ENCODE data around the gene BPIFB4. TPM values are rescaled to one million over a fixed set of nuclear protein-coding genes. Genes with fewer than 3 reads are reported as not detected.
"Not testable (repeated sequence)": the region's sequence is repeated elsewhere in the genome, so short reads cannot be mapped to it uniquely, and the experiment has no call there.

The BPIFB4 gene
- total RNA-seq, 1 donor from 2014 or later, result not detected

GRCh38 chr20:33042983-33043730 lies 36.3 kb upstream of the BPIFB4 start:
- H3K36me3 ChIP-seq (ENCODE audit: control insufficient read depth, insufficient read depth, low read length), result no peaks in the 10 kb centered on the region
- DNase-seq (ENCODE audit: low read depth), result no peak
- no peak for TF ChIP-seq CTCF (IDR thresholded peaks at IDR 0.05; ENCODE audit: insufficient read depth, low read length, poor library complexity, severe bottlenecking)
- no peaks in the 10 kb centered on the region for H3K27me3 ChIP-seq (ENCODE audit: control insufficient read depth, insufficient read depth, low read length)
- H3K4me3 ChIP-seq (ENCODE audit: low read depth, low read length), result no peak overlapping the region

- Histone ChIP-seq H3K4me3 (ENCODE audit: low read depth, low read length) (no peak overlapping the region), H3K27me3 (ENCODE audit: control insufficient read depth, insufficient read depth, low read length) (no peaks in the 10 kb centered on the region), H3K36me3 (ENCODE audit: control insufficient read depth, insufficient read depth, low read length) (no peaks in the 10 kb centered on the region)
- no peak for DNase-seq (ENCODE audit: low read depth)
- TF ChIP-seq CTCF (IDR thresholded peaks at IDR 0.05; ENCODE audit: insufficient read depth, low read length, poor library complexity, severe bottlenecking), result no peak
Observed at GRCh38 chr20:33043731-33044181, 35.7 kb upstream of the BPIFB4 start.

- not testable (repeated sequence) for H3K36me3 ChIP-seq (ENCODE audit: control insufficient read depth, insufficient read depth, low read length); H3K27me3 ChIP-seq (ENCODE audit: control insufficient read depth, insufficient read depth, low read length); DNase-seq (ENCODE audit: low read depth); H3K4me3 ChIP-seq (ENCODE audit: low read depth, low read length)
Observed at GRCh38 chr20:33045129-33045721, 34.2 kb upstream of the BPIFB4 start.

GRCh38 chr20:33046412-33046811 lies 33.0 kb upstream of the BPIFB4 start:
- TF ChIP-seq CTCF (IDR thresholded peaks at IDR 0.05; ENCODE audit: insufficient read depth, low read length, poor library complexity, severe bottlenecking), result no peak
- H3K4me3 ChIP-seq (ENCODE audit: low read depth, low read length), result no peak overlapping the region
- H3K27me3 ChIP-seq (ENCODE audit: control insufficient read depth, insufficient read depth, low read length), result no peaks in the 10 kb centered on the region
- no peaks in the 10 kb centered on the region for H3K36me3 ChIP-seq (ENCODE audit: control insufficient read depth, insufficient read depth, low read length)
- DNase-seq (ENCODE audit: low read depth), result no peak

GRCh38 chr20:33051333-33051732 lies 28.1 kb upstream of the BPIFB4 start:
- H3K36me3 ChIP-seq (ENCODE audit: control insufficient read depth, insufficient read depth, low read length), result no peaks in the 10 kb centered on the region
- no peaks in the 10 kb centered on the region for H3K27me3 ChIP-seq (ENCODE audit: control insufficient read depth, insufficient read depth, low read length)
- H3K4me3 ChIP-seq (ENCODE audit: low read depth, low read length), result no peak overlapping the region
- TF ChIP-seq CTCF (IDR thresholded peaks at IDR 0.05; ENCODE audit: insufficient read depth, low read length, poor library complexity, severe bottlenecking), result no peak
- DNase-seq (ENCODE audit: low read depth), result no peak

GRCh38 chr20:33053291-33054106 lies 25.9 kb upstream of the BPIFB4 start, which contains the start of gene BPIFB3:
BPIFB3 (plus strand) TSS chr20:33053903; CDS start chr20:33055436, 1,533 bp downstream.
- Histone ChIP-seq H3K4me3 (ENCODE audit: low read depth, low read length) (no peak within 1 kb of the TSS), H3K27me3 (ENCODE audit: control insufficient read depth, insufficient read depth, low read length) (no peaks in the 10 kb centered on the region), H3K36me3 (ENCODE audit: control insufficient read depth, insufficient read depth, low read length) (no peaks in the 10 kb centered on the region)
- TF ChIP-seq CTCF (IDR thresholded peaks at IDR 0.05; ENCODE audit: insufficient read depth, low read length, poor library complexity, severe bottlenecking), result no peak
- no peak for DNase-seq (ENCODE audit: low read depth)
